Colon (tissue), 2 donors: ENCODE results near the gene FOS.
"Not testable (repeated sequence)": the region's sequence is repeated elsewhere in the genome, so short reads cannot be mapped to it uniquely, and the experiment has no call there.

Experiments used
- FAIRE-seq: peaks from 2 replicates; lab custom pipeline; 2012; peaks lifted over from hg19 to GRCh38; lab: Jason Lieb, UNC
- donor health status: control.
- donor health status: control.

FOS gene

GRCh38 chr14:75278422-75279152 lies at the start of gene FOS:
Gene FOS (plus strand): TSS chr14:75278828. CDS start chr14:75278983, 155 bp downstream.
- FAIRE-seq, result no peak

GRCh38 chr14:75229661-75230139 lies 48.9 kb upstream of the FOS start:
- no peak for FAIRE-seq

GRCh38 chr14:75230140-75230792 lies 48.4 kb upstream of the FOS start:
- FAIRE-seq, result no peak

GRCh38 chr14:75231320-75231719 lies 47.3 kb upstream of the FOS start:
- FAIRE-seq, result no peak

- FAIRE-seq, result no peak
These were observed 46.4 kb upstream of the FOS start for GRCh38 chr14:75232191-75232590.

GRCh38 chr14:75232597-75232996 lies 46.0 kb upstream of the FOS start:
- no peak for FAIRE-seq

GRCh38 chr14:75234173-75235115 lies 44.2 kb upstream of the FOS start:
- no peak for FAIRE-seq

GRCh38 chr14:75235198-75235597 lies 43.4 kb upstream of the FOS start:
- FAIRE-seq, result not testable (repeated sequence)

GRCh38 chr14:75236467-75236866 lies 42.2 kb upstream of the FOS start:
- no peak for FAIRE-seq

GRCh38 chr14:75236901-75237419 lies 41.7 kb upstream of the FOS start:
- no peak for FAIRE-seq

GRCh38 chr14:75238756-75239455 lies 39.7 kb upstream of the FOS start:
- FAIRE-seq, result no peak

GRCh38 chr14:75240781-75241180 lies 37.8 kb upstream of the FOS start:
- FAIRE-seq, result no peak

GRCh38 chr14:75242546-75243273 lies 35.9 kb upstream of the FOS start:
- FAIRE-seq, result no peak

GRCh38 chr14:75244121-75244520 lies 34.5 kb upstream of the FOS start:
- FAIRE-seq, result no peak

GRCh38 chr14:75246546-75247285 lies 31.9 kb upstream of the FOS start:
- FAIRE-seq, result no peak

GRCh38 chr14:75247286-75247922 lies 31.2 kb upstream of the FOS start:
- no peak for FAIRE-seq

GRCh38 chr14:75247939-75248338 lies 30.7 kb upstream of the FOS start:
- no peak for FAIRE-seq

- FAIRE-seq, result no peak
These were observed 29.2 kb upstream of the FOS start for GRCh38 chr14:75249251-75249957.

GRCh38 chr14:75249958-75250336 lies 28.7 kb upstream of the FOS start:
- FAIRE-seq, result no peak
